A673 (cell line): Measurements from ENCODE around the gene SRRM1.

Source experiments
- EZH2 ChIP-seq: fragments of 200-600 bp; sonication (generic); IDR thresholded peaks from 2 replicates; pipeline ENCODE4 v1.6.1; 2017; ENCODE audit warnings: borderline replicate concordance, low read depth, mild to moderate bottlenecking, mixed read lengths, antibody characterized with exemption, low read length; ENCODE audit not compliant: poor library complexity, severe bottlenecking
- TF ChIP-seq, protein P1 (sequence below): fragments of 300-800, 200-600 bp; sonication (generic); conservative IDR thresholded peaks from 2 replicates; pipeline ENCODE4 v1.5.1; 2017; ENCODE audit warnings: low read depth, mild to moderate bottlenecking, antibody characterized with exemption, low read length, moderate library complexity, mixed read lengths

DNA sequence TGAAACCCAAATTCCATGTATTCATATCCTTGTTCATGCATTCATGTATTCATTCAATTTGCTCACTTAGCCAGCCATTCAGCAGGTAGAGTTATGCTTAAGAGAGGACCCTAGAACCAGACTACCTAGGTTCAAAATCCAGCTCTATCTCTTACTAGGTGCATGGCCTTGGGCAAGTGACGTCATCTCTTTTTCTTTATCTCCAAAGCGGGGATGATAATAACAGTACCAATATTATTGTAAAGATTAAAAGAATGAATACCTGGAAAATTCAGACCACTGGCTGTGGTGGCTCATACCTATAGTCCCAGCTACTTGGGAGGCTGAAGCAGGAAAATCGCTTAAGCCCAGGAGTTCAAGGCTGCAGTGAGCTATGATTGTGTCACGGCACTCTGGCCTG lies 68.2 kb downstream of the SRRM1 start:
- TF ChIP-seq, protein P1, sequence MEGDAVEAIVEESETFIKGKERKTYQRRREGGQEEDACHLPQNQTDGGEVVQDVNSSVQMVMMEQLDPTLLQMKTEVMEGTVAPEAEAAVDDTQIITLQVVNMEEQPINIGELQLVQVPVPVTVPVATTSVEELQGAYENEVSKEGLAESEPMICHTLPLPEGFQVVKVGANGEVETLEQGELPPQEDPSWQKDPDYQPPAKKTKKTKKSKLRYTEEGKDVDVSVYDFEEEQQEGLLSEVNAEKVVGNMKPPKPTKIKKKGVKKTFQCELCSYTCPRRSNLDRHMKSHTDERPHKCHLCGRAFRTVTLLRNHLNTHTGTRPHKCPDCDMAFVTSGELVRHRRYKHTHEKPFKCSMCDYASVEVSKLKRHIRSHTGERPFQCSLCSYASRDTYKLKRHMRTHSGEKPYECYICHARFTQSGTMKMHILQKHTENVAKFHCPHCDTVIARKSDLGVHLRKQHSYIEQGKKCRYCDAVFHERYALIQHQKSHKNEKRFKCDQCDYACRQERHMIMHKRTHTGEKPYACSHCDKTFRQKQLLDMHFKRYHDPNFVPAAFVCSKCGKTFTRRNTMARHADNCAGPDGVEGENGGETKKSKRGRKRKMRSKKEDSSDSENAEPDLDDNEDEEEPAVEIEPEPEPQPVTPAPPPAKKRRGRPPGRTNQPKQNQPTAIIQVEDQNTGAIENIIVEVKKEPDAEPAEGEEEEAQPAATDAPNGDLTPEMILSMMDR = no peak
- no peak for TF ChIP-seq EZH2
